Parathyroid adenoma (tissue), 2 donors: ENCODE measurements around the gene C17orf50.

Experiments used
- H2AFZ ChIP-seq: fragments of 300-600 bp; sonication (generic); one replicate; pipeline ENCODE4 v1.7.0; 2017; ENCODE audit warnings: antibody characterized with exemption, mild to moderate bottlenecking
- H3K27ac ChIP-seq: fragments of 300-600 bp; sonication (generic); one replicate; pipeline ENCODE4 v1.7.0; 2017
- H3K27me3 ChIP-seq: fragments of 300-600 bp; sonication (generic); one replicate; pipeline ENCODE4 v1.7.0; 2017; ENCODE audit warnings: low read length; ENCODE audit not compliant: control insufficient read depth, insufficient read depth
- H3K36me3 ChIP-seq: fragments of 300-600 bp; sonication (generic); one replicate; pipeline ENCODE4 v1.7.0; 2017; ENCODE audit warnings: low read length; ENCODE audit not compliant: control insufficient read depth, insufficient read depth
- H3K4me1 ChIP-seq: fragments of 300-600 bp; sonication (generic); one replicate; pipeline ENCODE4 v1.7.0; 2017; ENCODE audit warnings: control low read depth
- H3K4me2 ChIP-seq: fragments of 300-600 bp; sonication (generic); one replicate; pipeline ENCODE4 v1.7.0; 2017; ENCODE audit warnings: low read length
- H3K4me3 ChIP-seq: fragments of 300-600 bp; sonication (generic); one replicate; pipeline ENCODE4 v1.7.0; 2017; ENCODE audit warnings: low read depth, low read length
- H3K79me2 ChIP-seq: fragments of 300-600 bp; sonication (generic); one replicate; pipeline ENCODE4 v1.7.0; 2017; ENCODE audit warnings: control low read depth
- H3K9ac ChIP-seq: fragments of 300-600 bp; sonication (generic); one replicate; pipeline ENCODE4 v1.7.0; 2017; ENCODE audit warnings: mild to moderate bottlenecking
- H3K9me3 ChIP-seq: fragments of 300-600 bp; sonication (generic); one replicate; pipeline ENCODE4 v1.7.0; 2017; ENCODE audit warnings: low read length; ENCODE audit not compliant: control insufficient read depth
- TF ChIP-seq, protein P1 (sequence below): fragments of 300-600 bp; sonication (generic); IDR thresholded peaks from one replicate; pipeline ENCODE4 v1.7.0; 2017; ENCODE audit warnings: antibody characterized with exemption, mild to moderate bottlenecking
- donor health status: primary hyperparathyroidism.

C17orf50 gene

DNA sequence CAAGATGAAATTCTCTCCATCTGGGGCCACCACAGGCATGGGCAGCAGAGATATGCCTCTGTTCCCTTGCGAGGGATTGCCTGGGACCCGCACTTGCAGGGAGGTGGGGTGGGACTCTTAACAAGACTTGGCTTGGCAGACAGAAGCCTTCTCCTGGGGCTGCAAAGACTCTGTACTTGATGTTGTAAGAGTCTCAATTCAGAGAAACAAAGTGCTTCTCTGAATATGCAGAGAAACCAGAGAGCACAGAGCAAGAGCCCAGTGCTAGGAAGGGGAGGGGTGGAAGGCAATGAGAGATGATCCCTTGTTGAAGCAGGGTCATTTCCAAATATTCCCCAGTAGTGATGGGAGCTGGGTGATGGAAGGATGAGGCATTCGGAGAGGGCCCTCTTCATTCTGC lies 32.6 kb downstream of the C17orf50 start:
- Histone ChIP-seq H3K4me2 (no peak overlapping the region), H3K4me1 (no peaks in the 10 kb centered on the region), H3K27me3 (no peaks in the 10 kb centered on the region), H3K27ac (no peak overlapping the region), H3K4me3 (no peak overlapping the region), H3K36me3 (no peaks in the 10 kb centered on the region), H3K9me3 (no peaks in the 10 kb centered on the region), H3K9ac (no peak overlapping the region), H2AFZ (no peak overlapping the region), H3K79me2 (no peaks in the 10 kb centered on the region)
- TF ChIP-seq, protein P1, sequence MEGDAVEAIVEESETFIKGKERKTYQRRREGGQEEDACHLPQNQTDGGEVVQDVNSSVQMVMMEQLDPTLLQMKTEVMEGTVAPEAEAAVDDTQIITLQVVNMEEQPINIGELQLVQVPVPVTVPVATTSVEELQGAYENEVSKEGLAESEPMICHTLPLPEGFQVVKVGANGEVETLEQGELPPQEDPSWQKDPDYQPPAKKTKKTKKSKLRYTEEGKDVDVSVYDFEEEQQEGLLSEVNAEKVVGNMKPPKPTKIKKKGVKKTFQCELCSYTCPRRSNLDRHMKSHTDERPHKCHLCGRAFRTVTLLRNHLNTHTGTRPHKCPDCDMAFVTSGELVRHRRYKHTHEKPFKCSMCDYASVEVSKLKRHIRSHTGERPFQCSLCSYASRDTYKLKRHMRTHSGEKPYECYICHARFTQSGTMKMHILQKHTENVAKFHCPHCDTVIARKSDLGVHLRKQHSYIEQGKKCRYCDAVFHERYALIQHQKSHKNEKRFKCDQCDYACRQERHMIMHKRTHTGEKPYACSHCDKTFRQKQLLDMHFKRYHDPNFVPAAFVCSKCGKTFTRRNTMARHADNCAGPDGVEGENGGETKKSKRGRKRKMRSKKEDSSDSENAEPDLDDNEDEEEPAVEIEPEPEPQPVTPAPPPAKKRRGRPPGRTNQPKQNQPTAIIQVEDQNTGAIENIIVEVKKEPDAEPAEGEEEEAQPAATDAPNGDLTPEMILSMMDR: no peak

GRCh38 chr17:35795007-35795870 lies 34.6 kb downstream of the C17orf50 start, which contains the start of gene MMP28:
Gene MMP28, minus strand, starts transcription at chr17:35795641. Its CDS starts 264 bp downstream, at chr17:35795377.
- Histone ChIP-seq H3K9ac (no peak within 1 kb of the TSS), H3K36me3 (no peaks in the 10 kb centered on the region), H3K4me2 (peak within 1 kb of the TSS; percentile 74), H3K79me2 (no peaks in the 10 kb centered on the region), H2AFZ (peak within 1 kb of the TSS; percentile 86), H3K9me3 (no peaks in the 10 kb centered on the region), H3K4me3 (peak within 1 kb of the TSS; percentile 47), H3K27me3 (no peaks in the 10 kb centered on the region), H3K4me1 (peaks cover 5% of the 10 kb centered on the region), H3K27ac (no peak within 1 kb of the TSS)
- TF ChIP-seq, protein P1: no peak

DNA sequence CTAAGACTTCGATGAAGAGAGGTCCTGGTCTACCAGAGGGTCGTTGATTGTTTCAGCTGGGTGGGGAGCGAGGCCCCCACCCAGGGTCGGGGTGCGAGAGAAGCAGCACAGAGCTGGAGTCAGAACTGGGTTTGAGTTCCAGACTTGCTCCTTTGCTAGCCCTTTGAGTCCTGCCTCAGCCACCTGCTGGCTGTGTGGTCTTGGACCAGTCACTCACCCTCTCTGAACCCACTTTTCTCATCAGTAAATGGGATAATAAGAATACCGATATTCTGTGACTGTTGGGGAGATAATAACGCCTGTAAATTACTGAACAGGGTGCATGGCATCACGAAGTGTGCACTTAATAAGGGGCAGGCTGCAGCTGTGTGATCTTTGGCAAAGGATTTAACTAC lies 35.2 kb downstream of the C17orf50 start:
- Histone ChIP-seq H3K27ac (no peak overlapping the region), H3K27me3 (no peaks in the 10 kb centered on the region), H2AFZ (peak overlapping the region; percentile 86), H3K4me1 (peaks cover 5% of the 10 kb centered on the region), H3K9ac (no peak overlapping the region), H3K36me3 (no peaks in the 10 kb centered on the region), H3K9me3 (no peaks in the 10 kb centered on the region), H3K4me2 (peak overlapping the region; percentile 74), H3K4me3 (peak overlapping the region; percentile 47), H3K79me2 (no peaks in the 10 kb centered on the region)
- TF ChIP-seq, protein P1: no peak

DNA sequence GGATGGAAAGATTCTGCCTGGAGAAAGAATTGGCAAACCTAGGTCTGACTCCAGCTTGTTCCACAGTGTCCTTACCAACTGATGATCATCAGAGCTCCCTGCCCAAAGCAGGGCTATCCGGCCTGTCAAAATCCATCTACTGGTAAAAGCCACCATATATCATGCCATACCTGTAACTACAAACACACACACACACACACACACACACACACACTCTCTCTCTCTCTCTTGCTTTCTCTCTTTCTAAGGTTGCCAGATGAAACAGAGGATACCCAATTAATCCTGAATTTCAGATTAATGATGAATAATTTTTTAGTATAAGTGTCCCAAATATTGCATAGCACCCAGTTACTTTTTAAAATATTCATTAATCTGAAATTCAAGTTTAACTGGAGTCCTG lies 36.3 kb downstream of the C17orf50 start:
- no peaks in the 10 kb centered on the region for H3K9me3 ChIP-seq
- H3K27me3 ChIP-seq: no peaks in the 10 kb centered on the region
- TF ChIP-seq, protein P1: no peak
- H3K9ac ChIP-seq: no peak overlapping the region
- H3K36me3 ChIP-seq: no peaks in the 10 kb centered on the region
- no peak overlapping the region for H2AFZ ChIP-seq
- peaks cover 5% of the 10 kb centered on the region for H3K4me1 ChIP-seq
- no peak overlapping the region for H3K4me2 ChIP-seq
- no peak overlapping the region for H3K4me3 ChIP-seq
- no peaks in the 10 kb centered on the region for H3K79me2 ChIP-seq
- H3K27ac ChIP-seq: no peak overlapping the region
